NCI-H446 treated with DMSO at 0.1 percent for 48 hours (cell line): Measurements from ENCODE around the gene HLA-DOA.

Experiments
- DNase-seq: peaks from one replicate; lab custom pipeline; 2025; lab: John Stamatoyannopoulos, UW

HLA-DOA gene

DNA sequence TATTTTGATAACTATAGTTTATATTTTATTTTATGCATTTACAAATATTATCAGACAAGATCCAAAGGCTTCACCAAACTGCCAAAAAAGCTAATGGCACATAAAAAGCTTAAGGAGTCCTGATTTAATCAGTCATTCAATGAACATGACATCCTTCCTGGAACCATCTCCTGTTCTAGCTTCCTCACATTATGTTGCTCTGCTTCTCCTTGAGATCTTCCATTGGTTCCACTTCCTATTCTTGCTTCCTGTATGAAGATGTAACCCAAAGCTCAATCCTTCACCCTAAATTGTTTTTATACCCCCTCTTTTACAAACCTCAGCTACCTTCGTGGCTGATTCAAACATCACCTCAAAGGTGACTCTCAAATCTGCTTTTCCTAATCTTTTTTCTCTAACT lies 45.5 kb downstream of the HLA-DOA start:
- no peak for DNase-seq

DNA sequence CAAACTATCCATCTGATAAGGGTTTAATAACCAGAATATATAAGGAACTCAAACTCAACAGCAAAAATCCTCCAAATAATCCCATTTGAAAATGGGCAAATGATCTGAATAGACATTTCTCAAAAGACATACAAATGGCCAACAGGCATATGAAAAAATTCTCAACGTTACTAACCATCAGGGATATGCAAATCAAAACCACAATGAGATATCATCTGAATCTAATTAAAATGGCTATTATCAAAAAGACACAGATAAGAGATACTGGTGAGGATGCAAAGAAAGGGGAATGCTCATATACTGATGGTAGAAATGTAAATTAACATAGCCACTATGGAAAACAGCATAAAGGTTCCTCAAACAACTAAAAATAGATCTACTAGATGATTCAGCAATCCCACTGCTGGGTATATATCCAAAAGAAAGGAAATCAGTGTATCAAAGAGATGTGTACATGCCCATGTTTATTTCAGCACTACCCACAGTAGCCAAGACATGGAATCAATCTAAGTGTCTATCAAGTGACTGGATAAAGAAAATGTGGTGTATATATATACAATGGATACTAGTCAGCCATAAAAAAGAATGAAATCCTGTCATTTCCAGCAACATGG lies 47.1 kb downstream of the HLA-DOA start:
- DNase-seq, result no peak

DNA sequence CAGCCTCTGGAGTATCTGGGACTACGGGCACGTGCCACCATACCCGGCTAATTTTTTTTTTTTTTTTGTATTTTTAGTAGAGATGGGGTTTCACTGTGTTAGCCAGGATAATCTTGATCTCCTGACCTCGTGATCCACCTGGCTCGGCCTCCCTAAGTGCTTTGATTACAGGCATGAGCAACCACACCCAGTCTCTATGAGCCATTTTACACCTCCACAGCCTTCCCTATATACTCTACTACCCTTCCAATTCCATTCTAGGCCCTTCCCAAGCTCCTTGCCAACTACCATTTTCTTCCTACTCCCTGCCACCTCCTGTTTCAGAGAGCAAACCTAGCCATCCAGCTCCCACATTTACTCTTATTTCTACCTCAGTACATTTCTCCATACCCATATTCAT lies 48.8 kb downstream of the HLA-DOA start:
- no peak for DNase-seq

DNA sequence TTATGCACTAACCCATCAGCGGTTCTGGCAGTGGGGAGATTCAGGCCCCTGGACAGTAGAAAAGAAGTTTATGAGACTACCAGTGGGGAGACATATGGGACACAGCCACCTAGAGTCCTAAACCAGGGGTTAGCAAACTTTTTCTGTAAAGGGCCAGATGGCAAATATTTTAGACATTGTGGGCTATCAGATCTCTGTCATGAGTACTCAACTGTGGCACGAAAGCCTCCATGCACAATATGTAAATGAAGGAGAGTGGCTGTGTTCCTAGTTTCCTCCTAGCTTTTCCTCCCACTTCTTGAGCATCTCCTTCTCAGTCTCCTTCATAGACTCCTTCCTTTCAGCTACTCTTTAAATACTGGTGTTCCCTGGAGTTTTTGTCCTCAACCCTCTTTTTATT lies 53.2 kb downstream of the HLA-DOA start:
- no peak for DNase-seq

DNA sequence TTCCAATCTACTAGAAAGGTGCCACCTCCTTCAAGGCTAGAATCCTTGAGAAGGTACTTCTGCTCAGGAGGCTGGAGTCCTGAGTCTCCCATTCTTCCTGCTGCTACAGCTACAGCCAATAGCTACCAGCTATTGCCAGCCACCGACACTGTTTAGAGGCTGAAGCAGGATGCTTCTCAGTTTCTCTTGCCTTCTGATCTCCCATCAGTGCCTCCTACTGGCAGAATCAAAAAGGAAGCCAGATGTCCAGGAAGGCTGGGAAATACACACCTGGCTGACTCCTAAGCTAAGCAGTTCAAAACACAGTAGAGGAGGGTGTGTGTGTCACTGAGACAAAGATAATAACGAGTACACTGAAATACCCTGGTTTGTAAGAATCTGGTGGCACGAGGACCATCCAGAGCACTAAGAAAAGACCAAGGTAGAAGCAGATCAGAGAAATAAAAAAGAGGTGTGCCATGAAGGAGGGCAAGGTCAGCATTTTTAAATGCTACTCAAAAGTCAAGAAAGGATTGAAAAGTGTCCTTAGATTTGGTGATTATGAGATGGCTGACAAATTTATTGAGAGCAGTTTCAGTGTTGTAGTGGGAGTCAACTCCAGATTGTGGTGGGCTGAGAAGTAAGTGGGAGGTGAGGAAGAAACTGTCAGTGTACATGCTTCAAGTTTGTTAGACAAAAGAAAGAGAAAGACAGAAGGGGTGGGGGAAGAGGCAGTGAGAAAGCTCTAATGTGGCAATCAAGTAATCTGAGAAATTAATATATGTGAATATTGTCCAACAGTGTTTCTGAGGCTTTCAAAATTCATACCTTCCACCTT lies 54.2 kb downstream of the HLA-DOA start:
- no peak for DNase-seq

DNA sequence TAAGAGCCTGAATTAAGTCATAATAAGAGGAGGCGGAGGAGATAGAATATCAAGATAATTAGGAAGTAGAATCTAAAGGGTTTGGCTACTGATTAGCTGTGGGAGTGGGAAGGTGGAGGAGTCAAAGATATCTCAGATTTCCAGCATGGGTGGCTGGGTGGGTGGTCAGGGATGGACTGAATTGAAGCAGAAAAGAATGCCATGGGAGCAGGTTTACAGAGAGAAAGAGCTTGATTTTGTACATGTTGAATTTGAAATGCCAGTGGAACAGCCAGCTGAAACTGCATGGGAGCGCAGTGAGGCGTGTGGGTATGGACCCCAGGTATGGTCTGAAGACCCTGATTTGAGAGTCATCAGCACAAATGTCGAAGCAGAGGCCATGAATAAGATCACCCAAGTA lies 55.1 kb downstream of the HLA-DOA start:
- no peak for DNase-seq
